Measurements from ENCODE around the gene NEGR1. TPM values are rescaled to one million over a fixed set of nuclear protein-coding genes. Genes with fewer than 3 reads are reported as not detected.

NEGR1 gene
- polyA plus RNA-seq, 4 donors, result 0.27 to 5.4 (median 1.7) TPM; not detected in 1

DNA sequence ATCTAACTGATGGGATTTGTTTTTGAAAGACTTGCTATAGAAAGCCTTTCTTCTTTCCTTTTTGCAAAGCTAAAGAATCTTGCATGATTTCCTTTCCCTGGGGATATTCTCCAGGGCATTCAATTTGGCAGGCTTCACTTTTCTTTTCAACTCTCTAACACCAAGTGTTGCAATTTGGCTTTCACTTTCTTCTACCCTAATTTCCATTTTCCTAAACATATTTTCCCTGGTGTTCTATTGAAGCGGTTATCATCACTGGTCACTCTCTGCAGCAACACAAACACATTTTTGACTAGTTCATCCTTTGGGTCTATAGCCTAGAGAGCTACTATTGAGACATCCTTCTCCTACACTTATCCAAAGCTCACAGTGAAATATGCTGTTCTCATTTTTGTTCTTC, 424.5 kb downstream of the NEGR1 start:
- Histone ChIP-seq H3K4me3 (ENCODE audit: low read depth in 1 of 3, low read length in 3 of 3) (no peak overlapping the region), H3K36me3 (ENCODE audit: control insufficient read depth in 3 of 3, insufficient read depth in 2 of 3, low read depth in 1 of 3, low read length in 3 of 3) (no peaks in the 10 kb centered on the region), H3K27ac (ENCODE audit: low read depth in 1 of 3, low read length in 2 of 3) (no peak overlapping the region), H3K9me3 (ENCODE audit: control insufficient read depth in 2 of 2, insufficient read depth in 1 of 2, low read depth in 1 of 2, low read length in 1 of 2) (no peaks in the 10 kb centered on the region), H3K27me3 (ENCODE audit: control insufficient read depth in 3 of 3, insufficient read depth in 3 of 3, low read length in 3 of 3) (no peaks in the 10 kb centered on the region), H3K4me1 (ENCODE audit: control insufficient read depth in 3 of 3, insufficient read depth in 2 of 3, low read depth in 1 of 3, low read length in 2 of 3) (no peaks in the 10 kb centered on the region)
- WGBS, 3 donors, result 57 to 76% (median 68%) methylated on average over 1 of the region's 1 CpG
- no peak for FAIRE-seq
- no peak for DNase-seq

DNA sequence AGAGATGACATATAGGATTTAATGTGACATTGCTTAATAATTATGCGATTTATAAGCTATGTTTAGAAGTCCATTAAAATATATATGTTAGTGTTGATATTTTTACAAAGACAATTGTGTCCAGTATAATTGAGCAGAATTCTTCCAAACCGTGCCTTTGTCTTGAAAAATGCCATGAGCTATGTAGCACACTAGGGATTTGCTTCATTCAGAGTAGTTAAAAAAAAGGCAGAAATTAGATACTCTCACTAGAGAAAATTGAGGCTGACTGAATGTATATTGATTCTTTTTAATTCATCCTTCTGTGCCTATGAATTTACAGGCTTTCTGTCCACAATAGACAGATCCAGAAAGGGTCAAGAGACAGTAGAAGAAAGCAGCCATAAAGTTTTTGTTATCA, 429.0 kb downstream of the NEGR1 start:
- Histone ChIP-seq H3K36me3 (ENCODE audit: control insufficient read depth in 3 of 3, insufficient read depth in 2 of 3, low read depth in 1 of 3, low read length in 3 of 3) (no peaks in the 10 kb centered on the region), H3K4me1 (ENCODE audit: control insufficient read depth in 3 of 3, insufficient read depth in 2 of 3, low read depth in 1 of 3, low read length in 2 of 3) (no peaks in the 10 kb centered on the region), H3K4me3 (ENCODE audit: low read depth in 1 of 3, low read length in 3 of 3) (no peak overlapping the region), H3K27me3 (ENCODE audit: control insufficient read depth in 3 of 3, insufficient read depth in 3 of 3, low read length in 3 of 3) (no peaks in the 10 kb centered on the region), H3K9me3 (ENCODE audit: control insufficient read depth in 2 of 2, insufficient read depth in 1 of 2, low read depth in 1 of 2, low read length in 1 of 2) (no peaks in the 10 kb centered on the region), H3K27ac (ENCODE audit: low read depth in 1 of 3, low read length in 2 of 3) (no peak overlapping the region)
- 84 to 91% (median 87%) methylated on average over 2 of the region's 2 CpGs for WGBS, 3 donors
- FAIRE-seq (no peak), DNase-seq (no peak)

DNA sequence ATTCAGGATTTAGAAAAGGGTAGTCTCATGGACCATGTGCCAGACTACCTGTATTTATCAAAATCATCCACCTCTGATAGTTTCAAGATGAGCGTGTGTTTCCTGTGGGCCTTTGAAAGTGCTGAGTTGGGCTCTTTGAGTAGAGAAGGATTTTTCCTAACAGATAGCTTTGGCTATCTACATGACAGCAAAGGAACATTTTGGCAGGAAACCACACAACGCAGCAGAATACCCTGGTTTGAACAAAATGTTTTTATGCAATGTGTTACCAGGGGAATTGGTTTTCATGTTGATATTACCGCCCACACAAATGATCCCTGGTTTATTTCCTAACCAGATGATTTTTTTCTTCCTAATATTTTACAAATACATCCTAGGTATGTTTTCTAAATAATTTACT, 431.4 kb downstream of the NEGR1 start:
- FAIRE-seq, result no peak
- Histone ChIP-seq H3K4me3 (ENCODE audit: low read depth in 1 of 3, low read length in 3 of 3) (no peak overlapping the region), H3K9me3 (ENCODE audit: control insufficient read depth in 2 of 2, insufficient read depth in 1 of 2, low read depth in 1 of 2, low read length in 1 of 2) (no peaks in the 10 kb centered on the region), H3K27ac (ENCODE audit: low read depth in 1 of 3, low read length in 2 of 3) (no peak overlapping the region), H3K4me1 (ENCODE audit: control insufficient read depth in 3 of 3, insufficient read depth in 2 of 3, low read depth in 1 of 3, low read length in 2 of 3) (no peaks in the 10 kb centered on the region), H3K36me3 (ENCODE audit: control insufficient read depth in 3 of 3, insufficient read depth in 2 of 3, low read depth in 1 of 3, low read length in 3 of 3) (no peaks in the 10 kb centered on the region), H3K27me3 (ENCODE audit: control insufficient read depth in 3 of 3, insufficient read depth in 3 of 3, low read length in 3 of 3) (no peaks in the 10 kb centered on the region)
- no peak for DNase-seq
- WGBS, 3 donors, result 64 to 80% (median 76%) methylated on average over 3 of the region's 3 CpGs

DNA sequence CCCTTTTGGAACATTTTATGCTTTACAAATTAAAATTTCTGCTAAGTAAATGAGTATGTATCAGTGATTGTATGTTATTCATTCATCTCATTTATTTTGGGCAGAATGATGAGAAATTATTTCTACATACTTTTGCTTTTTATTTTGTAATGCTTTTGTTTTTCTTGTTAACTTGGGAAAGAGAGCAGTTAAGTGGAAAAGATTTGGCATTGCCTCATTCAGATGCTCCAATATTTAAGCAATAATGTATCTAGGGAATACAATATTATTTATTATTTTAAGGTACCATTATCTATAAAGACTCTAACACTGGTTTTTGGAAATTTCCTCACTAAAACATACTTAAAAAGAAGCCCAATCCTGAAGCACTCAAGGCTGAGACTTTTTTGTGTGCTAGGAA, 431.8 kb downstream of the NEGR1 start:
- H3K36me3 ChIP-seq (ENCODE audit: control insufficient read depth in 3 of 3, insufficient read depth in 2 of 3, low read depth in 1 of 3, low read length in 3 of 3), result no peaks in the 10 kb centered on the region
- FAIRE-seq (no peak), DNase-seq (no peak)
- H3K4me3 ChIP-seq (ENCODE audit: low read depth in 1 of 3, low read length in 3 of 3), result no peak overlapping the region
- no peak overlapping the region for H3K27ac ChIP-seq (ENCODE audit: low read depth in 1 of 3, low read length in 2 of 3)
- H3K4me1 ChIP-seq (ENCODE audit: control insufficient read depth in 3 of 3, insufficient read depth in 2 of 3, low read depth in 1 of 3, low read length in 2 of 3), result no peaks in the 10 kb centered on the region
- H3K27me3 ChIP-seq (ENCODE audit: control insufficient read depth in 3 of 3, insufficient read depth in 3 of 3, low read length in 3 of 3), result no peaks in the 10 kb centered on the region
- H3K9me3 ChIP-seq (ENCODE audit: control insufficient read depth in 2 of 2, insufficient read depth in 1 of 2, low read depth in 1 of 2, low read length in 1 of 2), result no peaks in the 10 kb centered on the region

DNA sequence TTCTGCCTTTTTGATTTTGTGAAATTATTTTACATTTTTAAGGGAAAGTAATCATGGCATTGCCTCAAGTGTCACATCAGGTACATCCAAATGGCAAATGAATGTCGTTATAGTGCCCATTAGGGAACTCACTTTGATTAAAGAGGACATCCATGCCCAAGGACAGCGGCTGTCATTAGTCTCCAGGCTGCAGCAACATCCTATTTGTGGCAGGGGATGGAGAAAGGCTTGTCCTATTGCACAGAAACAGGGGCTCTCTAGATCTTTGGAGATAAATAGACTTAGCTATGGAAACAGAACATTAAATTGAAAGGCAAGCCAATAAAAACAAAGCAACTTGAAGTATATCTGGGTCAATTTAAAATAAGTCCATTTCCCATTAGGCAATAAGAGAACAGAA, 439.3 kb downstream of the NEGR1 start:
- H3K4me1 ChIP-seq (ENCODE audit: control insufficient read depth in 3 of 3, insufficient read depth in 2 of 3, low read depth in 1 of 3, low read length in 2 of 3), result no peaks in the 10 kb centered on the region
- H3K4me3 ChIP-seq (ENCODE audit: low read depth in 1 of 3, low read length in 3 of 3), result no peak overlapping the region
- DNase-seq (no peak), FAIRE-seq (no peak)
- H3K27ac ChIP-seq (ENCODE audit: low read depth in 1 of 3, low read length in 2 of 3), result no peak overlapping the region
- WGBS, 3 donors, result 76 to 81% (median 80%) methylated on average over 2 of the region's 2 CpGs
- H3K27me3 ChIP-seq (ENCODE audit: control insufficient read depth in 3 of 3, insufficient read depth in 3 of 3, low read length in 3 of 3), result no peaks in the 10 kb centered on the region
- H3K9me3 ChIP-seq (ENCODE audit: control insufficient read depth in 2 of 2, insufficient read depth in 1 of 2, low read depth in 1 of 2, low read length in 1 of 2), result no peaks in the 10 kb centered on the region
- H3K36me3 ChIP-seq (ENCODE audit: control insufficient read depth in 3 of 3, insufficient read depth in 2 of 3, low read depth in 1 of 3, low read length in 3 of 3), result no peaks in the 10 kb centered on the region

DNA sequence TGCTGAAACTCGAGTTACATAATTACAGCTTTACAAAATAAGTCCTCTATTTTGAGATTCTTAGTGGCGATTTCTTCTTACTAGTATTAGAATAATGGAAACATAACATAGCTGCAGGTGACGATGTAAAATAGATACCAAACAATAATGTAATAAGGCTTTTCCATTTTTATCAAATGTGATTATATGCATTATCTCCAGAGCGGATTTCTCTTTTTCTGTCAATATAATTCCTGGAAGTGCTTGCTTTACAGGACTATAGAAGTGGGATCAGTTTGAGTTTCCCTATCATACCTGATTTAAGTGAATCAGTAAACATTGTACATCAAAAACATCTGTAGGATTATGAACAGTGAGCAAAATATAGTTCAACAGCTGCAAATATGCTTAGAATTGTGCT, 442.5 kb downstream of the NEGR1 start:
- WGBS, 3 donors, result 69 to 81% (median 69%) methylated on average over 4 of the region's 4 CpGs
- no peak for FAIRE-seq
- no peak overlapping the region for H3K27ac ChIP-seq (ENCODE audit: low read depth in 1 of 3, low read length in 2 of 3)

DNA sequence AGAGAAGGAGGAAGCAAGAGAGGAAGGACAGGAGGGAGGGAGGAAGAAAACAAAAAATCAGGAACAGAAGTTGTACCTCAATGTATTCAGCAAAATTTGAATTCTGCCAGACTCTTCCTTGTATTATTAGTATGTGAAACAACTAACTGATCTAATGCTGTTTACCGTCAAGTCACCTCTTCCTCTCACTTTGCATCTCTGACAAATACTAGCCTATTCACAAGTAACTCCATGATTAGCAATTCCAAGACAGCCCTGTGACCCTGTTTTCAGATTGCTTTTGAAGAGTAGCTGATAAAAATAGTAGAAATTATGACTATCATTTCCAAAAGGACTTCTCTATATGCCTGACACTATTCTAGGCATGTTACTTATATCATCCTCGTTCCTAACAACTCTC, 445.4 kb downstream of the NEGR1 start:
- Histone ChIP-seq H3K27me3 (ENCODE audit: control insufficient read depth in 3 of 3, insufficient read depth in 3 of 3, low read length in 3 of 3) (no peaks in the 10 kb centered on the region), H3K27ac (ENCODE audit: low read depth in 1 of 3, low read length in 2 of 3) (no peak overlapping the region), H3K4me1 (ENCODE audit: control insufficient read depth in 3 of 3, insufficient read depth in 2 of 3, low read depth in 1 of 3, low read length in 2 of 3) (no peaks in the 10 kb centered on the region), H3K9me3 (ENCODE audit: control insufficient read depth in 2 of 2, insufficient read depth in 1 of 2, low read depth in 1 of 2, low read length in 1 of 2) (no peaks in the 10 kb centered on the region), H3K4me3 (ENCODE audit: low read depth in 1 of 3, low read length in 3 of 3) (no peak overlapping the region), H3K36me3 (ENCODE audit: control insufficient read depth in 3 of 3, insufficient read depth in 2 of 3, low read depth in 1 of 3, low read length in 3 of 3) (no peaks in the 10 kb centered on the region)
- FAIRE-seq (no peak), DNase-seq (no peak)
- WGBS, 3 donors, result 61 to 66% (median 63%) methylated on average over 2 of the region's 2 CpGs

More for the DNA sequence above, 442.5 kb downstream of the NEGR1 start:
- DNase-seq, result no peak
- no peak overlapping the region for H3K4me3 ChIP-seq (ENCODE audit: low read depth in 1 of 3, low read length in 3 of 3)
- H3K36me3 ChIP-seq (ENCODE audit: control insufficient read depth in 3 of 3, insufficient read depth in 2 of 3, low read depth in 1 of 3, low read length in 3 of 3), result no peaks in the 10 kb centered on the region
- H3K27me3 ChIP-seq (ENCODE audit: control insufficient read depth in 3 of 3, insufficient read depth in 3 of 3, low read length in 3 of 3), result no peaks in the 10 kb centered on the region
- no peaks in the 10 kb centered on the region for H3K4me1 ChIP-seq (ENCODE audit: control insufficient read depth in 3 of 3, insufficient read depth in 2 of 3, low read depth in 1 of 3, low read length in 2 of 3)
- no peaks in the 10 kb centered on the region for H3K9me3 ChIP-seq (ENCODE audit: control insufficient read depth in 2 of 2, insufficient read depth in 1 of 2, low read depth in 1 of 2, low read length in 1 of 2)

DNA sequence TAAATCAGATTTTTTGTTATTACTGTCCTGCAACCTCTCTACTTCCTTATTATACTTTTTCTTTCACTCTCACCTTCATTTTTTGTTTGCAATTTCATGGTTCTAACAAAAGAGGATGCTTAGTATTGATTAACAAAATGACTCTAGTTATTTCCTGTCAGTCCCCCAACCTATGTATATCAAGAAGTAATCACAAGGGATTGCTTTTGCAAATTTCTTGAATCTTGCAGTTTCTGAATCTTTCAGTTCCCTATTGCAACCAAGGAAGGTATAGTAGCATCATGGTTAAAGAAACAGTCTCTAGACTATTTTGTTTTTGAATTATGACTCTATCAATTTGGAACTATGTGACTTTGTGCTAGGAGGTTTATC, 446.9 kb downstream of the NEGR1 start:
- no peaks in the 10 kb centered on the region for H3K36me3 ChIP-seq (ENCODE audit: control insufficient read depth in 3 of 3, insufficient read depth in 2 of 3, low read depth in 1 of 3, low read length in 3 of 3)
- FAIRE-seq (no peak), DNase-seq (no peak)
- H3K4me1 ChIP-seq (ENCODE audit: control insufficient read depth in 3 of 3, insufficient read depth in 2 of 3, low read depth in 1 of 3, low read length in 2 of 3), result no peaks in the 10 kb centered on the region
- H3K27ac ChIP-seq (ENCODE audit: low read depth in 1 of 3, low read length in 2 of 3), result no peak overlapping the region
- no peaks in the 10 kb centered on the region for H3K9me3 ChIP-seq (ENCODE audit: control insufficient read depth in 2 of 2, insufficient read depth in 1 of 2, low read depth in 1 of 2, low read length in 1 of 2)
- H3K4me3 ChIP-seq (ENCODE audit: low read depth in 1 of 3, low read length in 3 of 3), result no peak overlapping the region
- no peaks in the 10 kb centered on the region for H3K27me3 ChIP-seq (ENCODE audit: control insufficient read depth in 3 of 3, insufficient read depth in 3 of 3, low read length in 3 of 3)

DNA sequence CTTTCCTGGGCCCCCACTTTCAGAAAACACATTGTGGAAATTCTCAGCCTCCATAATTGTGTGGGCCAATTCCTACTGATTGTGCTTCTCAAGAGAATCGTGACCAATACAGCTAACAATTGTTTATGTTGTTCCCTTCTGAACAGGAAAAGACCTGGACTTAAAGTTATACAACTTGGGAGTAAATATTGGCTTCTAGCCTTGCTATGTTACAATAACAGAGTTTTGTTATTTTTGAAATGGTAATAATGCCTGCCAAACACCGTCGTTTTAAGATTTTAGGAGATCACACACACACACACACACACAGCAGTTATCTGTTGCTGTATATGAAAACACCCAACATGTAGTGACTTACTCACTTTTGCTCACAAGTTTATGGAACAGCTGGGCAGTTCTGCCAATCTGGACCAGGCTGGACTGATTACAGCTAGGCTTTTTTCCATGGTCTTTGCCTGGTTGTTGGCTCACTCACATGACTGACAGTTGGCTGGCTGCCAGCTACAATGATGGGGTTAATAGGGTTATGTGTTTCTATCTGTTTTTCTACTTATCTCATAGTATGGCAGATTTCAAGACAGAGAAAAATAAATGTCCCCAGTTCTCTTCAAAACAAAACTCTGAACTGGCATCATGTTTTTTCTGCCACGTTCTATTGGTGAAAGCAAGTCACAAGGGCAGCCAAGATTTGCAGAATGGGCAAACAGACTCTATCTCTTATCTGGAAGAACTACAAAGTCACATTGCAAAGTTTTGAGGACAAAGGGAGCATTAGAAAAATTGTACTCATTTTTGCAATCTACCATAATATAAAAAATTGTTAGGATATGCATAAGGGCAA, 447.5 kb downstream of the NEGR1 start:
- peak; percentile 1 to 6 for DNase-seq
- H3K4me3 ChIP-seq (ENCODE audit: low read depth in 1 of 3, low read length in 3 of 3), result no peak overlapping the region
- H3K27ac ChIP-seq (ENCODE audit: low read depth in 1 of 3, low read length in 2 of 3), result no peak overlapping the region
- no peaks in the 10 kb centered on the region for H3K4me1 ChIP-seq (ENCODE audit: control insufficient read depth in 3 of 3, insufficient read depth in 2 of 3, low read depth in 1 of 3, low read length in 2 of 3)
- H3K27me3 ChIP-seq (ENCODE audit: control insufficient read depth in 3 of 3, insufficient read depth in 3 of 3, low read length in 3 of 3), result no peaks in the 10 kb centered on the region
- no peak for FAIRE-seq
- H3K36me3 ChIP-seq (ENCODE audit: control insufficient read depth in 3 of 3, insufficient read depth in 2 of 3, low read depth in 1 of 3, low read length in 3 of 3), result no peaks in the 10 kb centered on the region
- H3K9me3 ChIP-seq (ENCODE audit: control insufficient read depth in 2 of 2, insufficient read depth in 1 of 2, low read depth in 1 of 2, low read length in 1 of 2), result no peaks in the 10 kb centered on the region
- 37 to 43% (median 40%) methylated on average over 4 of the region's 4 CpGs for WGBS, 3 donors

All from small intestine (tissue), 7 donors.